Mesendoderm (in vitro differentiated cells): Measurements from ENCODE around the gene MRM2.

Experiments used
- DNase-seq: peaks from one replicate; pipeline ENCODE4 v3.0.0; 2013
- H2AK5ac ChIP-seq: 2 replicates; pipeline ENCODE4 v1.6.1; 2013; ENCODE audit warnings: low read length, inconsistent platforms
- H2BK120ac ChIP-seq: 2 replicates; pipeline ENCODE4 v1.6.1; 2013; ENCODE audit warnings: low read depth, mild to moderate bottlenecking, low read length, moderate library complexity, mixed read lengths
- H2BK15ac ChIP-seq: replicated peaks from 2 replicates; pipeline ENCODE4 v1.6.1; 2013; ENCODE audit warnings: low read depth, mild to moderate bottlenecking, moderate library complexity
- H2BK5ac ChIP-seq: 2 replicates; pipeline ENCODE4 v1.6.1; 2013; ENCODE audit warnings: low read length, inconsistent platforms
- H3K18ac ChIP-seq: 2 replicates; pipeline ENCODE4 v1.6.1; 2013; ENCODE audit warnings: mild to moderate bottlenecking, low read length, mixed read lengths
- H3K23ac ChIP-seq: one replicate; pipeline ENCODE4 v1.6.1; 2013; ENCODE audit warnings: low read length
- H3K27ac ChIP-seq: 2 replicates; pipeline ENCODE4 v1.5.1; 2013; ENCODE audit warnings: low read depth, mild to moderate bottlenecking, inconsistent platforms, low read length, moderate library complexity
- H3K27me3 ChIP-seq: 2 replicates; pipeline ENCODE4 v1.6.1; 2013; ENCODE audit warnings: low read length, control low read depth, mild to moderate bottlenecking, inconsistent platforms; ENCODE audit not compliant: insufficient read depth, poor library complexity
- H3K36me3 ChIP-seq: 2 replicates; pipeline ENCODE4 v1.6.1; 2013; ENCODE audit warnings: low read length, inconsistent platforms; ENCODE audit not compliant: control insufficient read depth, insufficient read depth
- H3K4ac ChIP-seq: one replicate; pipeline ENCODE4 v1.6.1; 2013; ENCODE audit warnings: low read depth, mild to moderate bottlenecking, low read length, moderate library complexity
- H3K4me1 ChIP-seq: 2 replicates; pipeline ENCODE4 v1.6.1; 2013; ENCODE audit warnings: low read depth, low read length, inconsistent platforms; ENCODE audit not compliant: control insufficient read depth
- H3K4me2 ChIP-seq: 2 replicates; pipeline ENCODE4 v1.6.1; 2013; ENCODE audit warnings: low read length
- H3K4me3 ChIP-seq: 2 replicates; pipeline ENCODE4 v1.5.1; 2013; ENCODE audit warnings: mild to moderate bottlenecking, low read length
- H3K56ac ChIP-seq: one replicate; pipeline ENCODE4 v1.6.1; 2013; ENCODE audit warnings: low read length
- H3K79me1 ChIP-seq: 2 replicates; pipeline ENCODE4 v1.6.1; 2013; ENCODE audit warnings: low read length, inconsistent platforms
- H3K79me2 ChIP-seq: 2 replicates; pipeline ENCODE4 v1.6.1; 2013; ENCODE audit warnings: mild to moderate bottlenecking, low read length; ENCODE audit not compliant: control insufficient read depth, insufficient read depth
- H3K9ac ChIP-seq: 2 replicates; pipeline ENCODE4 v1.6.1; 2013; ENCODE audit warnings: low read length, inconsistent platforms
- H4K5ac ChIP-seq: one replicate; pipeline ENCODE4 v1.6.1; 2013; ENCODE audit warnings: low read length
- H4K8ac ChIP-seq: one replicate; pipeline ENCODE4 v1.6.1; 2013; ENCODE audit warnings: low read depth, mild to moderate bottlenecking, control low read depth, low read length, moderate library complexity
- WGBS: extraction: QIAGEN DNeasy Blood & Tissue Kit; methylation state at CpG from one replicate; pipeline ENCODE4 v1.1.7; 2013; ENCODE audit warnings: low lambda C conversion rate, missing lambda C conversion rate; ENCODE audit not compliant: insufficient coverage; ENCODE audit errors: extremely low coverage; 5-methylcytosine and 5-hydroxymethylcytosine counted together

Gene MRM2

DNA sequence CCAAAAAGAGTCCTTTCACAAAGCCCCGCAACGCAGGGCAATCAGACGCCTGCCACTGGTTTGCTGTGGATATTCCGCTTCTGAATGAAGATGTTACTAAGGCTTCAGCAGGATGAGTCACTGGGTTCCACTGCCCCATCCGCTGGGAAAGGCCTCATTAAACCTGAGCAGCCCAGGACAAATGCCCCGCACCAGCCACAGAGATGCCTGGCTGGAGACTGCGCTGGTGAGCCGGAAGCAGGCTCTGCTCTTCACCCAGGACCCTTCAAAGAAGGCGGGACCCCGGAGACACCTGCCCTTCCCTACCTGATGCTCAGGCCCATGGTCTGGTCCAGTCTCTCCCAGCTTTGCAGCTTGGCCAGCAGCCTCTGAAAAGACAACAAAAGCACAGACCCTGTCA lies 29.1 kb downstream of the MRM2 start:
- H3K4ac ChIP-seq, result no peak overlapping the region
- H3K4me1 ChIP-seq, result no peaks in the 10 kb centered on the region
- no peak overlapping the region for H3K18ac ChIP-seq
- H4K5ac ChIP-seq, result no peak overlapping the region
- H3K23ac ChIP-seq, result no peak overlapping the region
- H3K79me2 ChIP-seq, result no peaks in the 10 kb centered on the region
- H3K4me3 ChIP-seq, result no peak overlapping the region
- no peak overlapping the region for H2BK15ac ChIP-seq
- no CpG with 5 or more reads among the region's 10 CpGs for WGBS
- no peak for DNase-seq
- H3K9ac ChIP-seq, result no peak overlapping the region
- H3K4me2 ChIP-seq, result no peak overlapping the region
- H3K36me3 ChIP-seq, result peaks cover 16% of the 10 kb centered on the region
- no peaks in the 10 kb centered on the region for H3K27me3 ChIP-seq
- H4K8ac ChIP-seq, result no peak overlapping the region
- peaks cover 3% of the 10 kb centered on the region for H3K79me1 ChIP-seq
- H2AK5ac ChIP-seq, result no peak overlapping the region
- H3K27ac ChIP-seq, result no peak overlapping the region
- H2BK120ac ChIP-seq, result no peak overlapping the region
- no peak overlapping the region for H2BK5ac ChIP-seq
- H3K56ac ChIP-seq, result no peak overlapping the region

DNA sequence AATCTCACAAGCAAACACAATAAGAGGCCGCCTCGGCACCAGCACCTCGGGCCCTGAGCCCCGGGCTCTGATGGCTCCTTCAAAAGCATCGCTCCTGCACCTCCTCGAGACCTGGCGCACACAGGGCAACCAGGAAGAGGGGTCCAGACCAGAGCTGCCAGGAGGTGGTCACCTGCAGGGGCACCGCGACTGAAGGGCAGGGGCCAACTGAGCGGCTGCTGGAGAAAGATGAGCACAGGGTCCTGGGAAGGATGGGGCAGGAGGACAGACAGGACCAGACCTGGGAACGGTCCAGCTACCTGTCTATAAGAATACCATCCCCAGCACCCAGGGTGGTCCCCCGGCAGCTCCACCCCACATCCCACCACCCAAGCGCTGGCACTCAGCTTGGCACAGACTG lies 30.1 kb downstream of the MRM2 start:
- no peak for DNase-seq
- H3K4ac ChIP-seq, result no peak overlapping the region
- peaks cover 16% of the 10 kb centered on the region for H3K36me3 ChIP-seq
- H3K4me3 ChIP-seq, result no peak overlapping the region
- H4K5ac ChIP-seq, result no peak overlapping the region
- no peak overlapping the region for H4K8ac ChIP-seq
- no peak overlapping the region for H3K9ac ChIP-seq
- H2BK5ac ChIP-seq, result no peak overlapping the region
- no peak overlapping the region for H3K23ac ChIP-seq
- peaks cover 3% of the 10 kb centered on the region for H3K79me1 ChIP-seq
- H2BK15ac ChIP-seq, result no peak overlapping the region
- H3K27me3 ChIP-seq, result no peaks in the 10 kb centered on the region
- H3K18ac ChIP-seq, result no peak overlapping the region
- no peaks in the 10 kb centered on the region for H3K4me1 ChIP-seq
- no peak overlapping the region for H2AK5ac ChIP-seq
- no peaks in the 10 kb centered on the region for H3K79me2 ChIP-seq
- no CpG with 5 or more reads among the region's 13 CpGs for WGBS
- H2BK120ac ChIP-seq, result no peak overlapping the region
- H3K27ac ChIP-seq, result no peak overlapping the region
- H3K56ac ChIP-seq, result no peak overlapping the region
- no peak overlapping the region for H3K4me2 ChIP-seq

DNA sequence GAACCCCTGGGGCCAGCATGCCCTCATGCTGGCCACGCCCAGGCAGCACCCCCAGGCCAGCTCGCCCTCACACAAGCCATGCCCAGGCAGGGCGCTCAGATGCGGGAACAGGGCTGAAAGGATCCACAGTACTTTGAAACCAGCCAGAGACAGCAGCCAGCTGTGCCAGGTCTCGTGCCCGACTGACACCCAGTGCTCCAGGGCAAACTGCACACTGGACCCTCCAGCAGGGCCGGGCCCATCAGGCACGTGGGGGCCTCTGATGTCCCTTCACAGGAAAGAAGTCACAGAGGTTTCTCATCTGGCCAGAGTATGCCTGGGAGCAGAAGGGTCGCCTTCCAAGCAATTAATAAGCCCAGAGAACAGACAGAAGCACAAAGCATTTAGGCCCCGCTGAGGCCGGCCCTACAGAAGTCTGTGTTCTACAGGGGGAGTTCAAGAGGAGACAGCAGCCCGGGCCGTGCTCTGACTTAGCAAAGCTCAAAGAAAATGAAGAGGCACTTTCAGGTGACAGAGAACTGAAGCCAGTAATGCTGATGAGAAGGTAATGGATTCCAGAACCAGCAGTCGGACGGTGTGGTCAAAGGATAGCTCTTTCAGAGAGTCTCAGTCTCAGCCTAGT lies 30.6 kb downstream of the MRM2 start:
- Histone ChIP-seq H2BK5ac (no peak overlapping the region), H3K18ac (no peak overlapping the region), H3K36me3 (peaks cover 16% of the 10 kb centered on the region), H3K79me2 (no peaks in the 10 kb centered on the region), H3K27me3 (no peaks in the 10 kb centered on the region), H2BK120ac (no peak overlapping the region), H3K4me3 (no peak overlapping the region), H2BK15ac (no peak overlapping the region), H3K4me2 (no peak overlapping the region), H3K4me1 (no peaks in the 10 kb centered on the region), H3K4ac (no peak overlapping the region), H2AK5ac (no peak overlapping the region), H3K27ac (no peak overlapping the region), H3K23ac (no peak overlapping the region), H3K56ac (no peak overlapping the region), H3K79me1 (peaks cover 3% of the 10 kb centered on the region), H4K5ac (no peak overlapping the region), H3K9ac (no peak overlapping the region), H4K8ac (no peak overlapping the region)
- no peak for DNase-seq
- no CpG with 5 or more reads among the region's 15 CpGs for WGBS

DNA sequence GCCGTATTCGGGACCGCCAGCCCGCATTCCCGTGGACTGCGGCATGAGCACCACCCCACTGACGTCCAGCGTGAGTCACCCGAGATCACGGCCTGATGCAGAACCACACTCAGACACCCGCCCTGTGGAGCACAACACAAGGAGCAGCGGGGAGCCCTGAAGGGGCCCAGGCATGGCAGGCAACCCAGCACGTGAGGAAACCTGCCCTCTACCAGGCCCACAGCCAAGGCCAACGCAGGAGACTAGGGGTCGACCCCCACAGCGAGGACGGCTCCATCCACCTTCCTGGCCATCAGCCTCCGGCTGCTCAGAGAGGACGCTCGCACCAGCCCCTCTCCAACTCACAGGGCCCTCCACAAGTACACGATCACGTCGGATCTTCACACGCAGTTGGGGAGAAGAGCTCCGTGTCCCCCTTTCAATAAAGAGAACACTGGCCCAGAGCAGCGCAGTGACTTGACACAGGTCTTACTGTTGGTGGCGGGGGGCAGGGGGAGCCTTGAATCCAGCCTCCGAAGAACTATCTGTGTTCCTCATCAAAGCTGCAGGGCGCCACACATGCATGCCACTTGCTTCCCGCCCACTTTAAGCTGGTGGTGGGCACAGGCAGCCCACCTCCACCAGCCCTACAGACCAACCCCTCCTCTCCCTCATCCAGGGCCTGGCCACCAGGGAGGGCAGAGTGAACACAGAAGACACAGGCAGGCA lies 31.3 kb downstream of the MRM2 start:
- H3K9ac ChIP-seq, result no peak overlapping the region
- no peak for DNase-seq
- H3K56ac ChIP-seq, result no peak overlapping the region
- no peak overlapping the region for H2BK120ac ChIP-seq
- no peaks in the 10 kb centered on the region for H3K4me1 ChIP-seq
- no peak overlapping the region for H4K8ac ChIP-seq
- H3K27ac ChIP-seq, result no peak overlapping the region
- no peak overlapping the region for H4K5ac ChIP-seq
- H3K4me3 ChIP-seq, result no peak overlapping the region
- WGBS, result no CpG with 5 or more reads among the region's 30 CpGs
- no peaks in the 10 kb centered on the region for H3K79me2 ChIP-seq
- H2BK5ac ChIP-seq, result no peak overlapping the region
- no peaks in the 10 kb centered on the region for H3K27me3 ChIP-seq
- no peak overlapping the region for H3K4me2 ChIP-seq
- no peak overlapping the region for H2AK5ac ChIP-seq
- peaks cover 13% of the 10 kb centered on the region for H3K36me3 ChIP-seq
- no peak overlapping the region for H3K23ac ChIP-seq
- H3K18ac ChIP-seq, result no peak overlapping the region
- no peak overlapping the region for H3K4ac ChIP-seq
- no peak overlapping the region for H2BK15ac ChIP-seq
- peaks cover 3% of the 10 kb centered on the region for H3K79me1 ChIP-seq

DNA sequence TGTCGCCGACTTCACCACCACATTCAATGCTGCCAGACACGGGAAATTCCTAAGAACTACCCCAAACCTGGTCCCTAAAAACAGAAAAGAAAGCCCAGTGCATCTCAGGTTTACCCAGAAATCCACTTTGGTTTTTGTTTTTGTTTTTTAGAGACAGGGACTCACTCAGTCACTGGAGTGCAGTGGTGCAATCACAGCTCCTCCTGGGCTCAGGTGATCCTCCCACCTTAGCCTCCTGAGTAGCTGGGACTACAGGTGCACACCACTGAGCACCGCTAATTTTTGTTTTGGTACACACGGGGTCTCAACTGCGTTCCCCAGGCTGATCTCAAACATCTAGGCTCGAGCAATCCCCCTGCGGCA lies 32.1 kb downstream of the MRM2 start:
- no CpG with 5 or more reads among the region's 8 CpGs for WGBS
- Histone ChIP-seq H4K8ac (no peak overlapping the region), H3K9ac (no peak overlapping the region), H3K36me3 (peaks cover 13% of the 10 kb centered on the region), H2AK5ac (no peak overlapping the region), H2BK5ac (no peak overlapping the region), H3K18ac (no peak overlapping the region), H3K23ac (no peak overlapping the region), H3K79me2 (no peaks in the 10 kb centered on the region), H3K4me2 (no peak overlapping the region), H2BK120ac (no peak overlapping the region), H3K79me1 (peaks cover 3% of the 10 kb centered on the region), H3K4me1 (no peaks in the 10 kb centered on the region), H3K27ac (no peak overlapping the region), H3K4ac (no peak overlapping the region), H3K27me3 (no peaks in the 10 kb centered on the region), H3K4me3 (no peak overlapping the region), H4K5ac (no peak overlapping the region), H3K56ac (no peak overlapping the region), H2BK15ac (no peak overlapping the region)
- no peak for DNase-seq
